Aorta (tissue), 5 donors: ENCODE data around the gene MED25. TPM values are rescaled to one million over a fixed set of nuclear protein-coding genes. Genes with fewer than 3 reads are reported as not detected.

Experiments used
- ATAC-seq: fragments of 200-7000 bp; cut with Tn5 transposase; one replicate; pipeline ENCODE4 v1.9.1; 2022; ENCODE audit warnings: moderate library complexity; ENCODE audit not compliant: low FRiP score
- DNase-seq, 2 donors: peaks; one replicate each; pipeline ENCODE4 v3.0.0-alpha.2; 2020
- H3K27ac ChIP-seq, 2 donors: one replicate each; pipeline ENCODE4 v1.5.1; 2013; ENCODE audit warnings: low read length in 2 of 2, mild to moderate bottlenecking in 2 of 2, moderate library complexity in 2 of 2, control low read depth in 1 of 2, inconsistent platforms in 1 of 2, low read depth in 1 of 2
- H3K27me3 ChIP-seq, 2 donors: one replicate each; pipeline ENCODE4 v1.6.1; 2013; ENCODE audit warnings: control low read depth in 1 of 2, low read length in 1 of 2, mild to moderate bottlenecking in 1 of 2, moderate library complexity in 1 of 2; ENCODE audit not compliant: insufficient read depth in 2 of 2, control insufficient read depth in 1 of 2
- H3K36me3 ChIP-seq, 2 donors: one replicate each; pipeline ENCODE4 v1.6.1; 2013; ENCODE audit warnings: control low read depth in 1 of 2, low read length in 1 of 2, mild to moderate bottlenecking in 1 of 2; ENCODE audit not compliant: insufficient read depth in 2 of 2, control insufficient read depth in 1 of 2
- H3K4me1 ChIP-seq, 2 donors: one replicate each; pipeline ENCODE4 v1.6.1; 2013; ENCODE audit warnings: low read length in 2 of 2, control low read depth in 1 of 2, mild to moderate bottlenecking in 1 of 2, moderate library complexity in 1 of 2; ENCODE audit not compliant: insufficient read depth in 2 of 2, control insufficient read depth in 1 of 2
- H3K4me3 ChIP-seq, 2 donors: one replicate each; pipeline ENCODE4 v1.5.1; 2013; ENCODE audit warnings: low read length in 2 of 2, control low read depth in 1 of 2, mild to moderate bottlenecking in 1 of 2
- H3K9me3 ChIP-seq: one replicate; pipeline ENCODE4 v1.6.1; 2013; ENCODE audit warnings: mild to moderate bottlenecking, low read length; ENCODE audit not compliant: control insufficient read depth
- WGBS, 2 donors: extraction: QIAGEN DNeasy Blood & Tissue Kit; methylation state at CpG; one replicate each; pipeline ENCODE4 v1.1.7; 2013; 5-methylcytosine and 5-hydroxymethylcytosine counted together
- intact Hi-C, 2 donors: fragments of 100-400 bp; cut with DNase I; formaldehyde crosslinking; loops; one replicate each; pipeline versions ENCODE4 v1.14.2 to v1.15.0; 2022
- polyA plus RNA-seq, 2 donors: library from polyadenylated mRNA; stranded (reverse); fragments of 200-250 nt; gene quantifications; one replicate each; pipeline ENCODE4 v1.2.3, GENCODE V29; 2013
- total RNA-seq, 2 donors: library from RNA; stranded (reverse); fragmentation: NEBNext Ultra II Directional; extraction: Animal tissue kit (Norgen Biotek cat#: 25700); gene quantifications; one replicate each; pipeline ENCODE4 v1.2.1, GENCODE V29; 2021
- donor health status: healthy with polysubstance abuse.
- donor health status: Bipolar disorder and iron deficiency.
- donor health status: DM: no; HTN: no; CAD: no.
- donor health status: DM: no; HTN: no; CAD: no.
- donor health status: DM: yes; HTN: yes; CAD: no.

Gene MED25
- total and polyA plus RNA-seq, 4 donors = 18.3 to 52.8 (median 33.7) TPM

GRCh38 chr19:49879243-49879963 is 61.3 kb downstream of the MED25 start:
- Histone ChIP-seq H3K4me3 (no peak overlapping the region), H3K9me3 (no peaks in the 10 kb centered on the region), H3K27ac (no peak overlapping the region), H3K4me1 (no peaks in the 10 kb centered on the region), H3K36me3 (peaks cover 3 to 23% of the 10 kb centered on the region in 2 donors), H3K27me3 (no peaks in the 10 kb centered on the region)
- ATAC-seq = no peak
- no peak for DNase-seq
- intact Hi-C loops = no loop called here
- WGBS, 2 donors = 93 to 94% methylated on average over 12 of the region's 12 CpGs

- Histone ChIP-seq H3K4me3 (no peak overlapping the region), H3K9me3 (no peaks in the 10 kb centered on the region), H3K27me3 (no peaks in the 10 kb centered on the region), H3K36me3 (peaks cover 5 to 25% of the 10 kb centered on the region in 2 donors), H3K27ac (no peak overlapping the region), H3K4me1 (no peaks in the 10 kb centered on the region)
- intact Hi-C loops = loop anchor here in 1 of 2 donors (5.0 kb wide), 1 partner anchor 47 kb away; the partner anchor contains the start of genes ATF5 and NUP62
- DNase-seq (no peak), ATAC-seq (no peak)
- WGBS, 2 donors = 90 to 92% methylated on average over 10 of the region's 10 CpGs
Measured at GRCh38 chr19:49880162-49880869, 62.2 kb downstream of the MED25 start.

- Histone ChIP-seq H3K9me3 (no peaks in the 10 kb centered on the region), H3K27ac (no peak overlapping the region), H3K27me3 (no peaks in the 10 kb centered on the region), H3K4me3 (no peak overlapping the region), H3K36me3 (peaks cover 5 to 25% of the 10 kb centered on the region in 2 donors), H3K4me1 (no peaks in the 10 kb centered on the region)
- no peak for DNase-seq
- WGBS, 2 donors = 96 to 98% methylated on average over 17 of the region's 17 CpGs
- intact Hi-C loops = loop anchor here in 1 of 2 donors (5.0 kb wide), 1 partner anchor 46 kb away; the partner anchor contains the start of genes ATF5 and NUP62
- no peak for ATAC-seq
Measured at GRCh38 chr19:49881186-49881585, 63.1 kb downstream of the MED25 start.

GRCh38 chr19:49881672-49882394 is 63.7 kb downstream of the MED25 start:
- H3K27ac ChIP-seq = no peak overlapping the region
- no peaks in the 10 kb centered on the region for H3K4me1 ChIP-seq
- 89 to 91% methylated on average over 29 to 31 of the region's 31 CpGs for WGBS, 2 donors
- H3K9me3 ChIP-seq = no peaks in the 10 kb centered on the region
- ATAC-seq (no peak), DNase-seq (no peak)
- peaks cover 5 to 25% of the 10 kb centered on the region in 2 donors for H3K36me3 ChIP-seq
- no peak overlapping the region for H3K4me3 ChIP-seq
- intact Hi-C loops = loop anchor here in 1 of 2 donors (5.0 kb wide), 1 partner anchor 45 kb away; the partner anchor contains the start of genes ATF5 and NUP62
- no peaks in the 10 kb centered on the region for H3K27me3 ChIP-seq

GRCh38 chr19:49882643-49883042 is 64.6 kb downstream of the MED25 start:
- Histone ChIP-seq H3K4me1 (no peaks in the 10 kb centered on the region), H3K27ac (no peak overlapping the region), H3K4me3 (no peak overlapping the region), H3K9me3 (no peaks in the 10 kb centered on the region), H3K27me3 (no peaks in the 10 kb centered on the region), H3K36me3 (peaks cover 5 to 25% of the 10 kb centered on the region in 2 donors)
- DNase-seq = no peak
- WGBS, 2 donors = 97 to 98% methylated on average over 14 of the region's 14 CpGs
- no peak for ATAC-seq
- intact Hi-C loops = loop anchor here in 1 of 2 donors (5.0 kb wide), 1 partner anchor 45 kb away; the partner anchor contains the start of genes ATF5 and NUP62

GRCh38 chr19:49883094-49883493 is 65.0 kb downstream of the MED25 start:
- DNase-seq = no peak
- no peak overlapping the region for H3K4me3 ChIP-seq
- no peak overlapping the region for H3K27ac ChIP-seq
- 97 to 98% methylated on average over 5 of the region's 5 CpGs for WGBS, 2 donors
- peaks cover 5 to 25% of the 10 kb centered on the region in 2 donors for H3K36me3 ChIP-seq
- no peak for ATAC-seq
- no peaks in the 10 kb centered on the region for H3K9me3 ChIP-seq
- H3K4me1 ChIP-seq = no peaks in the 10 kb centered on the region
- intact Hi-C loops = loop anchor here in 1 of 2 donors (5.0 kb wide), 1 partner anchor 44 kb away; the partner anchor contains the start of genes ATF5 and NUP62
- no peaks in the 10 kb centered on the region for H3K27me3 ChIP-seq

GRCh38 chr19:49884109-49884508 is 66.0 kb downstream of the MED25 start:
- no peak overlapping the region for H3K27ac ChIP-seq
- H3K9me3 ChIP-seq = no peaks in the 10 kb centered on the region
- ATAC-seq (no peak), DNase-seq (no peak)
- WGBS, 2 donors = 95 to 96% methylated on average over 18 of the region's 18 CpGs
- no peaks in the 10 kb centered on the region for H3K4me1 ChIP-seq
- peaks cover 5 to 25% of the 10 kb centered on the region in 2 donors for H3K36me3 ChIP-seq
- no peaks in the 10 kb centered on the region for H3K27me3 ChIP-seq
- intact Hi-C loops = loop anchor here in 1 of 2 donors (5.0 kb wide), 1 partner anchor 43 kb away; the partner anchor contains the start of genes ATF5 and NUP62
- no peak overlapping the region for H3K4me3 ChIP-seq

GRCh38 chr19:49884760-49885159 is 66.7 kb downstream of the MED25 start:
- ATAC-seq (no peak), DNase-seq (no peak)
- Histone ChIP-seq H3K36me3 (peaks cover 5 to 25% of the 10 kb centered on the region in 2 donors), H3K4me3 (no peak overlapping the region), H3K4me1 (no peaks in the 10 kb centered on the region), H3K9me3 (no peaks in the 10 kb centered on the region), H3K27me3 (no peaks in the 10 kb centered on the region), H3K27ac (no peak overlapping the region)
- WGBS, 2 donors = 91 to 96% methylated on average over 3 of the region's 3 CpGs
- intact Hi-C loops = loop anchor here in 1 of 2 donors (5.0 kb wide), 1 partner anchor 43 kb away; the partner anchor contains the start of genes ATF5 and NUP62
